Dendritic cell treated with granulocyte-macrophage colony-stimulating factor and Interleukin-4, amounts not matched to agents 40 ng/mL and 50 ng/mL, for 4 days (primary cell): ENCODE measurements around the gene FGA.

Experiments used
- H3K27ac Mint-ChIP-seq: one replicate; pipeline ENCODE4 v1.8.0; 2022; ENCODE audit warnings: mild to moderate bottlenecking, mixed read lengths
- H3K27me3 Mint-ChIP-seq: one replicate; pipeline ENCODE4 v1.8.0; 2022; ENCODE audit warnings: mild to moderate bottlenecking, mixed read lengths
- H3K36me3 Mint-ChIP-seq: one replicate; pipeline ENCODE4 v1.8.0; 2022; ENCODE audit warnings: low read depth, mixed read lengths
- H3K4me1 Mint-ChIP-seq: one replicate; pipeline ENCODE4 v1.8.0; 2022; ENCODE audit warnings: low read depth, mixed read lengths
- H3K4me3 Mint-ChIP-seq: one replicate; pipeline ENCODE4 v1.8.0; 2022; ENCODE audit warnings: mild to moderate bottlenecking, moderate library complexity, mixed read lengths
- H3K9me3 Mint-ChIP-seq: one replicate; pipeline ENCODE4 v1.8.0; 2022; ENCODE audit warnings: mixed read lengths
- intact Hi-C: fragments of 100-400 bp; cut with micrococcal nuclease; formaldehyde crosslinking; loops from one replicate; pipeline ENCODE4 v1.15.0; 2022

FGA gene

DNA sequence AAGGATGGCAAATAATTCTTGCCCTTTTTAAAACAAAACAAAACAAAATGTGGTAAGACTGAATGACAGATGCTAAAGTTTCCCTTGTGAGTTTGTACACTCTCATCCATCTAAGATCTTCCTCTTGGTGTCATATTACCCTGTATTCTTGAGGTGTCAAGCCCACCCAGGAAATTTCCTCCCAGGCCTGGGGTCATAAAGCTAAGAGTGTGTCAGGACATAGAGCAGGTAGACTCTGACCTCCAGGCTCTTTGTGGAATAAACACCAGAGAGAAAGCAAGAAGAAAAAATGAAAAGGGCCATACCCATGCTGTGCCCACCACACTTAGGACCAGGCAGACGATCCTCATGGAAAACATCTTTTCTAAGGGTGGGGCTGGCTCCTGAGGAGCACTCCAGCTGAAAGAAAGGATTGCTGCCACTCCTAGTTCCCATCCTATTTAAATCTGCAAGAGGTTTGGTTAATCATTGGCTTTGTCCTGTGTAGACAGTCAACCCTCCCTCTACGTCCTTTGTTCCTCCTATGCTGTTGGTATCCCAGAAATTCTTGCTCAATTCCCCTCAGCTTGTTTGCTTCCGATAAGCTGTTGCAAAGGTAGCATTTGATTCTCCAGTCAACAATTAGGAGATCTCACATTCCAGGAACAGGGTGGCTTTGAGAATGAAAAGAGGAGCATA is at the start of gene FGA:
Gene FGA, minus strand, starts transcription at position 414 of the 678 bp plus-strand sequence. Its CDS starts 55 bp downstream, at position 359.
- intact Hi-C loops, result no loop called here
- H3K27ac Mint-ChIP-seq, result no peak within 1 kb of the TSS
- H3K36me3 Mint-ChIP-seq, result no peaks in the 10 kb centered on the region
- no peaks in the 10 kb centered on the region for H3K9me3 Mint-ChIP-seq
- H3K4me3 Mint-ChIP-seq, result no peak within 1 kb of the TSS
- no peaks in the 10 kb centered on the region for H3K4me1 Mint-ChIP-seq
- H3K27me3 Mint-ChIP-seq, result peaks cover 4% of the 10 kb centered on the region

DNA sequence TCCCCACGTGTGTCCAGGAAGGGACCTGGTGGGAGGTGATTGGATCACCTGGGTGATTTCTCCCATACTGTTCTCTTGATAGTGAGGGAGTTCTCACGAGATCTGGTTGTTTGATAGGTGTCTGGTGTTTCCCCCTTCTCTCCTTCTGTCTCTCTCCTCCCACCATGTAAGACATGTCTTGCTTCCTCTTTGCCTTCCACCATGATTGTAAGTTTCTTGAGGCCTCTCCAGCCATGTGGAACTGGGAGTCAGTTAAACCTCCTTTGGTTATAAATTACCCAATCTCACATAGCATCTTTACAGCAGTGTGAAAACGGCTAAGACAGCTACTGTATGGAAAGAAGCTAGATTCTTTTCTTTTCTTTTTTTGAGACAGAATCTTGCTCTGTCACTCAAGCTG is 43.5 kb upstream of the FGA start:
- no peak overlapping the region for H3K4me3 Mint-ChIP-seq
- no peaks in the 10 kb centered on the region for H3K9me3 Mint-ChIP-seq

DNA sequence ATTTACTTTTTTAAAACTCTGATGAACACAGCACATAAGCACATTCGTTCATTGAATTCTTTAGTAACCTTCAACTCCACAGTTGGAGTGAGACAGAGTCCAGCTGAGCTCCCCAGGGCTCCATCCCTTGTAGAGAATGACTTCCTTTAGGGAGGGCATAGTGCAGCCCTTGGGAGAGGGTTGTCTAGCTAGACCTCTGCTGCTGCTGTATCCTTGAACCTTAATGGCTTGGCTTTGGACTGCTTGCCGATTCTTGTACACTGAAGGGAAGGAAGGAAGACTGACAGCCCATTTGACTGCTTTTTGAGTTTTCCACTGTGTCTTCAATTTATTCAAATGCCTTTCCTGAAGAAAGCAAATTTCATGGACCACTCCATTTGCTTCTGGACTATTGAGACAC is 41.3 kb upstream of the FGA start:
- Mint-ChIP-seq H3K9me3 (no peaks in the 10 kb centered on the region), H3K36me3 (no peaks in the 10 kb centered on the region)

More for the DNA sequence above, 43.5 kb upstream of the FGA start:
- Mint-ChIP-seq H3K36me3 (no peaks in the 10 kb centered on the region), H3K27ac (no peak overlapping the region), H3K27me3 (no peaks in the 10 kb centered on the region), H3K4me1 (no peaks in the 10 kb centered on the region)
- intact Hi-C loops, result no loop called here

DNA sequence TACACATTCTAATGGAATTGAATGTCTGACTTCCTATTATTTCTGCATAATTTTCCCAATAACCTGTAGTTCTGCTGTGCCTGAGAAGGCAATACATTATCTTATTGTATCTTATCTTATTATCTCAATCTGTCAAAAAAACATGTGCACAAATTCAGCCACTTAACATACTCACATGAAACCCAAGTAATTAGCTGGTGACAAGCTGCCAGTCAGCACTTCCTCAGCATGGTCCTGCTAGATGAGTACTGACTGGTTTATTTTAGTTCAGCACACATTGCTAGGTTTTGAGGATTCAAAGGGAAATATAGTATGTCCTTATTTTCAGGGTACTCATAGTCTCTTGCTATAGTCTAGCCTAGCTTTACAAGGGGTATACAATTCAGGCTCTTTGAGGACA is 39.8 kb upstream of the FGA start:
- intact Hi-C loops, result no loop called here
- H3K4me1 Mint-ChIP-seq, result no peaks in the 10 kb centered on the region
- peaks cover 11% of the 10 kb centered on the region for H3K27me3 Mint-ChIP-seq
- no peaks in the 10 kb centered on the region for H3K36me3 Mint-ChIP-seq
- no peaks in the 10 kb centered on the region for H3K9me3 Mint-ChIP-seq
- H3K4me3 Mint-ChIP-seq, result no peak overlapping the region
- H3K27ac Mint-ChIP-seq, result no peak overlapping the region

More for the DNA sequence above, 41.3 kb upstream of the FGA start:
- intact Hi-C loops, result no loop called here
- H3K4me1 Mint-ChIP-seq, result no peaks in the 10 kb centered on the region
- peaks cover 2% of the 10 kb centered on the region for H3K27me3 Mint-ChIP-seq
- no peak overlapping the region for H3K27ac Mint-ChIP-seq
- no peak overlapping the region for H3K4me3 Mint-ChIP-seq

DNA sequence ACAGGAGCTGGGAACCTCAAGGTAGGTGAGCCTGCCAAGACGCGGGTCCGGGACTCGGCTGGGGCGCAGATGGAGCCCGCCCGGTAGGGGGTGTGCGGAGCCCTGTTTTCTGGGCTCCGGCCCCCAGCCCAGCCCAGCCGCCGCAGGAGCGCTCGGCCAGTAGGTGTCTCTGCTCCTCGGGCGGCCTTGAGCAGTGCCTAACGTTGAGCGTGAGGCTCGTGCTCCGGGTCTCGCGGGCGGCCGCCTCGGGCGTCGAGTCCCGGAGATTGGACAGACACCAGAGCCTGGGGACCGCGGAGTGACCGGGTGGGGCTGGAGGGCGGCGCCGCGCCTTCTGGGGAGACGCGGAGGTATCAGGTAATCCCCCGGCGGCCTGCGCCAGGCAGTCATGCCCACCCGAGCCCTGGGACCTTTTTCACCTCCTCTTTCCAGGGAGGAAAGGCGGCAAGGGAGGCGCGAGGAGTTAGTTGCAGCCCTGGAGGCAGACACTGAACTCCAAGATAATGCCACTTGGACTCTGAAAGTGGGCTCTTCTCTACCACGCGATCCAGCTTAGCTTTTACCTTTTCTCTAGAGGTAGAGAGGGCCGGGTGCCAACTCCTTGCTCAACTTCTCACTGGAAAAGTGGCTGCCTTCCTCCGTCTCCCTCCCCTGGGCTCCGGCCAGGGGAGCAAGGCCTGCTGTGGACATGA is 36.4 kb upstream of the FGA start:
- no peaks in the 10 kb centered on the region for H3K36me3 Mint-ChIP-seq
- H3K27me3 Mint-ChIP-seq, result peaks cover 11% of the 10 kb centered on the region
- no peaks in the 10 kb centered on the region for H3K9me3 Mint-ChIP-seq
- no peak overlapping the region for H3K4me3 Mint-ChIP-seq
- H3K27ac Mint-ChIP-seq, result no peak overlapping the region
- intact Hi-C loops, result no loop called here
- H3K4me1 Mint-ChIP-seq, result no peaks in the 10 kb centered on the region

DNA sequence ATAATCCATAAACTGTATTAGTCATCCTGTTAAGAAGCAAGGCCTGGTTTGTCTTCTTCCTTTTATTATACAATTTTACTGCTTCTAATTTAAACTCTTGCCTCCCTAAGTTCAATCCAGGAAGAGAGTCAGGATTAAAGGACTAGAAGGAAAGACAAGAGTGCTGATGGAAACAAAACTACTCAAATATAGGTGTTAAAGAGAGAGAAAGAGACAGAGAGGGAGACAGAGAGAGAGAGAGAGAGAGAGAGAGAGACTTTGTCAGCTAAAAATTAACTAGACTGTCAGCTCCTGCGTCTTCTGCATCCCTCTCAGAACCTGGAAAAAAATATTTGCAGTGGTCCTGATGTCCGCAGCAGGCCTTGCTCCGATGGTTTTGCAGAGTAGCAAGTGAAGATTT is 35.4 kb upstream of the FGA start:
- Mint-ChIP-seq H3K9me3 (no peaks in the 10 kb centered on the region), H3K4me1 (no peaks in the 10 kb centered on the region), H3K4me3 (no peak overlapping the region), H3K27me3 (peaks cover 11% of the 10 kb centered on the region), H3K36me3 (no peaks in the 10 kb centered on the region), H3K27ac (no peak overlapping the region)
- intact Hi-C loops, result no loop called here

DNA sequence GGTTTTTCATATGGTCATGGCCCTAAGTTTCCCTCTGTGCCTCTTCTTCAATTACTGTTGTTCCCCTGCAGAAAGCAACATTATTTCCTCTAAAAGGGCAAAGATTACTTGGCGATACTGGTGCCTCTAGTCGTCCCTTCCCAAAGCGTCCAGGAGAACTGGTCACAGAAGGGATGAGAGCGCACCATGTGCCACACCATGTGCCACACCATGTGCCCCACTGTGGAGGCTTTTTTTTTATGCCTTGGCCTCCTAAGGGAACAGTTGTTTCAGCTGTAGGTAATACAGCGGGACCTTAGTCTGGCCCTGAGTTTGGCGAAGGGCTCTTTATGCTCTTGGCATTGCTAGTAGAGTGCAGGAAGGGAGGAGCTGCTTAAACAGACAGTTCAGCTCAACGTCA is 33.5 kb upstream of the FGA start:
- H3K27me3 Mint-ChIP-seq, result peaks cover 11% of the 10 kb centered on the region
- H3K9me3 Mint-ChIP-seq, result no peaks in the 10 kb centered on the region
- no peaks in the 10 kb centered on the region for H3K36me3 Mint-ChIP-seq
- no peak overlapping the region for H3K27ac Mint-ChIP-seq
- no peak overlapping the region for H3K4me3 Mint-ChIP-seq
- intact Hi-C loops, result no loop called here
- H3K4me1 Mint-ChIP-seq, result no peaks in the 10 kb centered on the region

DNA sequence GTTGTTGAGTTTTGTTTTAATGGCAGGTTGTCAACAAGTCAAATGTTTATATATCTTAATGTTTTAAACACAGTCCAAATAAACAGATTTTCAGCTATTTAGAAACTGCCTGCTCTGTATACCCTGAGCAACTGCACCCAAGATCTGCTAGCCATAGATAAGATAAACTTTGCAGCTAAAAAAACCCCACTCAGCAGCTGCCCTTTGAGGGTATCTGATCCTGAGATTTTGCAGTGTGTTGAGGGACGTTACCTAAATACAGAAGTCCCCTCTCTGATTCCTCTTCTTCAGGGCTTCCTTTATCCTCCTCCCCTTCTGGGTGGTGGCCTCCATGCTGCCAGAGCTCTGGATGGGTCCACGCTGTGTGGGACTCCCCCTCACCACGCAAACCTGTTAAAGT is 32.9 kb upstream of the FGA start:
- H3K27me3 Mint-ChIP-seq, result peaks cover 11% of the 10 kb centered on the region
- intact Hi-C loops, result no loop called here
- no peaks in the 10 kb centered on the region for H3K4me1 Mint-ChIP-seq
- no peak overlapping the region for H3K27ac Mint-ChIP-seq
- no peaks in the 10 kb centered on the region for H3K9me3 Mint-ChIP-seq
- H3K36me3 Mint-ChIP-seq, result no peaks in the 10 kb centered on the region
- H3K4me3 Mint-ChIP-seq, result no peak overlapping the region

DNA sequence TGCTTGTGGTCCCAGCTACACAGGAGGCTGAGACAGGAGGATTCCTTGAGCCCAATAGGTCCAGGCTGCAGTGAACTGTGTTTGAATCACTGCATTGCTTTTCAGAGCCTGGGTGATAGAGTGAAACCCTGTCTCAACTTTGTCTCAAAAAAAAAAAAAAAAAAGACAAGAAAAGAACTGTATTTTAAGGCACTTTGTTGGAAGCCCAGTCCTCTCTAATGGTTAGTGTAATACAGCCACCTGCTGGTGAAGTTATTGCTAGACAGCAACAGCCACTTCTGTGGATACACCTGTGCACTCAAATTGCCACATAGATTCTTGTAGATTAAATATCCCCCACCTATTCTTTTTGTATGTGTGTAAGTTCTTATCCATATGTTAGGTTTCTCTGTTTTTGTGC is 32.1 kb upstream of the FGA start:
- Mint-ChIP-seq H3K9me3 (no peaks in the 10 kb centered on the region), H3K27me3 (peaks cover 11% of the 10 kb centered on the region), H3K27ac (no peak overlapping the region), H3K4me3 (no peak overlapping the region), H3K36me3 (no peaks in the 10 kb centered on the region), H3K4me1 (no peaks in the 10 kb centered on the region)
- intact Hi-C loops, result no loop called here

DNA sequence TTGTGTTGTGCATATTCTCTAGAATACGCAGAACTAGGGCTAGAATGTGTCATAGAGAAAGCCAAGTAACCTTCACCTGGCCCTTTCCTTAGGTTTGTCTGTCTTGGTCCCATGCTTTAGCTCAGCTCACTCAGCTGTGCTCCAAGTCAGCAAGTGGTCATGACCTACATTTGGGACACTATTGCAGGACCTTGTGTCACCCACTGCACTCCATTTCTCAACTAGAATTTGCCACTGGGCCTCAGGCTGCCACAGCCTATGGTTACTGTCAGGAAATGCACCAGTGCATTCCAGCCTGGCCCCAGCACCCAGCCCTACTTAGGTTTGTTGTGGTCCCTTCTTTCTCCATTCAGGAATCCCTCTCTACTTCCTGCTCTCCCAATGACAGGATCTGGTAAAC is 29.6 kb upstream of the FGA start:
- Mint-ChIP-seq H3K4me3 (no peak overlapping the region), H3K9me3 (no peaks in the 10 kb centered on the region), H3K4me1 (no peaks in the 10 kb centered on the region), H3K36me3 (no peaks in the 10 kb centered on the region), H3K27me3 (no peaks in the 10 kb centered on the region), H3K27ac (no peak overlapping the region)
- intact Hi-C loops, result no loop called here

DNA sequence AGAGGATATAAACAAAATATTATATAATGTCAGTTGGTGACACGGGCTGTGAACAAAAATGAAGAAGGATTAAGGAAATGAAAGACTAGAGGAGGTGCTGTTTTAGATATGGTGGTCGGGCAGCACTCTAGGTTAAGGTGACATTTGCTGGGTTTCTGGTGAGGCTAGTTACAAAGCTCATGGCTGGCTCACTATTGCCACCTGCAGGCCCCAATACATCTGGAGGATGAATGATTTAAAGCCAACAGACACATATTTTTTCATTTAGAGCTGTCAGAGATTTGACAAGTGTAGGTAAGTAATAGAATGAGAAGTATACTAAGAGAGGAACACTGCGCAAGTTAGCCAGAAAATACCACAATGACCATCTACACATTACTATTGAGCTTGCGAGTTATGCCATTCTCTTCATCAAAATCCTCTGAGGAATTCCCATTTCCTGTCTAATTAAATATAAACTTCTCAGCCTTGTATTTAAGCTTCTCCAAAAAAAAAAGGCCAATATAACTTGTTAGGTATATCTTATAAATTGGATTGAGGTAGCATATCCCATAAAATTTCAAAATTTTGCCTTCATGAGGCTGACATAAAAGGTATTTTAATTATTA is 28.3 kb upstream of the FGA start:
- H3K9me3 Mint-ChIP-seq, result no peaks in the 10 kb centered on the region
- H3K4me3 Mint-ChIP-seq, result no peak overlapping the region
- H3K27ac Mint-ChIP-seq, result no peak overlapping the region
- no peaks in the 10 kb centered on the region for H3K4me1 Mint-ChIP-seq
- no peaks in the 10 kb centered on the region for H3K27me3 Mint-ChIP-seq
- no peaks in the 10 kb centered on the region for H3K36me3 Mint-ChIP-seq
- intact Hi-C loops, result loop anchor here (1.0 kb wide), 1 partner anchor 69 kb away; the partner anchor contains the start of gene PLRG1

DNA sequence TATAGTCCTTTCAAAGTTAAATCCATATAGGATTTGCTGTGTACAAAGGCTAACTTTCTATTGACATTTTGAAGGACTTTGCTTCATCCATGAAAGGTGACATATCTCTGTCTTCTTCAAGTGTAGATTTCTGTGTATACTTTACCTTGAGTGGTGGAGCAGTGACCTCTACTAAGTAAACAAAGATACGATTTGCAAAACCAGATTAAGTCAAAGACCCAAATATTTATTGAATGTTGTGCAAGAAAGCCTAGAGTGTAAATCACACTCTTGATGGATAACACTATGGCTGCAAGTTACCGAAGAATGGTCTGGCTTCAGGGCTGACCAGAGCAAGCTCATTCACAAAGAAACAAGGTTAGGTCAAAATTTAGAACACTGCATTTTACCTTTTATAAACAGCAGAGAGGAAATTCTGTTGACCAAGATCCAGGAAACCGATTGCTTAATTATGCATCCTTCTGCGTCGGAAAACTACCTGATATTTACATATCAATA is 27.3 kb upstream of the FGA start:
- Mint-ChIP-seq H3K27ac (no peak overlapping the region), H3K9me3 (no peaks in the 10 kb centered on the region), H3K4me3 (no peak overlapping the region), H3K27me3 (no peaks in the 10 kb centered on the region), H3K4me1 (no peaks in the 10 kb centered on the region), H3K36me3 (no peaks in the 10 kb centered on the region)
- intact Hi-C loops, result loop anchor here (1.0 kb wide), 1 partner anchor 68 kb away; the partner anchor contains the start of gene PLRG1

DNA sequence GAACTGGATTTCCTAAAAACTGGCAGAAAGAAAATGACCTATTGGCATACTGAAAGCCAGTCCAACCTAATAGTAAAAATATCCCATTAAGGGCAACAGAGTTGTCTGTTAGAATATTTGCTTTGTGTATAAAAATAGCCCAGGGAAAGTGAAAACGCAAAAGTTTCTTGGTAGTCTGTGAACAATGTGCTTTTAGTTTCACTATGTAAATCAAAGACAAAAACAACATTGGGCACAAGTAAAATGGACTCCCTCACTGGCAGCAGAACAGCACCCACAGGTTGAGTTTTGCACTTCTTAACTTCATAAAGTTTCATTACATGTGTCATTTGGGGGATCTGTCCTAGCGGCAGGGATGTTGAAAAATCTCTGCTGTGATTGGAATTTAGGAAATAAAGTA is 26.2 kb upstream of the FGA start:
- intact Hi-C loops, result no loop called here
- Mint-ChIP-seq H3K4me3 (no peak overlapping the region), H3K9me3 (no peaks in the 10 kb centered on the region), H3K27me3 (no peaks in the 10 kb centered on the region), H3K4me1 (no peaks in the 10 kb centered on the region), H3K36me3 (no peaks in the 10 kb centered on the region), H3K27ac (no peak overlapping the region)

DNA sequence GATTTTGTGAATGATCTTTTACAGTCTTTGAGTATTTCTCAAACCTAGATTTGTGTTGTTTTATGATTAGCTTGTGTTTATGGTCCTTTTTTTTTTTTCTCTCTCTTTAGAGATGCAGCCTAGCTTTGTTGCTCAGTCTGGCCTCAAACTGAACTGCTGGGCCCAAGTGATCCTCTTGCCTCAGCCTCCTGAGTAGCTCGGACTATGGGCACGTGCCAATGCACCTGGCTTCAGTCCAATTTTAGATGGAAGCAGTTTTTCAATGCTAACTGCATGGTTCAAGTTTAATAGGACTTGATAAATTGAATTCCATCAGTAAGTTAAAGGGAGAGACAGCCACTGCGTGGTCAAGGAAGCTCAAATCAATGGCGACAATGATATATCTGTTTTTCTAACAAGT is 25.7 kb upstream of the FGA start:
- no peak overlapping the region for H3K4me3 Mint-ChIP-seq
- intact Hi-C loops, result no loop called here
- H3K27me3 Mint-ChIP-seq, result no peaks in the 10 kb centered on the region
- no peaks in the 10 kb centered on the region for H3K4me1 Mint-ChIP-seq
- no peaks in the 10 kb centered on the region for H3K9me3 Mint-ChIP-seq
- no peak overlapping the region for H3K27ac Mint-ChIP-seq
- H3K36me3 Mint-ChIP-seq, result no peaks in the 10 kb centered on the region
